NOMO-1 treated with DMSO at 0.1 percent for 48 hours (cell line): Measurements from ENCODE around the gene ITGA11.

Experiments used
- DNase-seq: peaks from one replicate; lab custom pipeline; 2025; ENCODE audit not compliant: unreplicated experiment; lab: John Stamatoyannopoulos, UW

ITGA11 gene

DNA sequence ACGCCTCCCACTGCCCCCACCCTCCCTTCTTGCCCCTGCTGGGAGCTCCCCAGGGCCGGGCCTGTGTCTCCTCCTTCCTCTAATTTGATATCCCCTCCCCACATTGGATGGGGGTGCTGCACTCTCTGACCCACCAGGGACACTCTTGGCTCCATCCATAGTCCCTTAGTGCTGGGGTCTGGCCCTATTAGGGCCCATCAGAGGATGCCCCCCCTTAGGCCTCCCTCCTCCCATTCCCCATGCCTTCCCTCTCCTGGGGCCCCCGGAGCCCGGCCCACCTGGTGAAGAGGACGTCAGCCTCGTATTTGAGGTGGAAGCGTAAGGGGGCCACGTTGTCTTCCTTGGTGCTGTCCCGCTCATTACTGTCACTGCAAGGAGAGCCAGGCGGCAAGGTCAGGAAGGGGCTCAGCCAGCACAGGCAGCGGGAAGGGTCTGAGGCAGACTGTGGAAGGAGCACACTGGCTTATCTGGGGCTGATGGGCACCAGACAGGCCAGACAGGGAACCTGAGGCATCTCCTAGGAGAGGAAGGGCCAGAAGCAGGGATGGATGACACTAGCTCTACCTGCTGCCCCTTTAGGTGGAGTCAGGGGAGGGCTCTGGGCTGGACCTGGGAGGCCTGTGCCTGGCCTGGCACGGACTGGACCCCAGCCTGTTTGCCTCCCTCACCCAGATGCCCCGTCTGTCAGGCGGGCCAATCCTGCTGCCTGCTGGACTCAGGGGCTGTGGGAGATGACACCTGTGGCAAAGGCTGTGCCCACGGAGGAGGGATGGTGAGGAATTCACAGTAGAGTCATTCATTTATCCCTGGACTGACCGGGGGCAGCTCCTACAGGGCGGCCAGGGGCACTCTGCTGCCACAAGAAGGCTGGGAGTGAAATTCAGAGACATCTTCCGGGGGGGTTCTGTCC, 118.2 kb downstream of the ITGA11 start:
- no peak for DNase-seq

DNA sequence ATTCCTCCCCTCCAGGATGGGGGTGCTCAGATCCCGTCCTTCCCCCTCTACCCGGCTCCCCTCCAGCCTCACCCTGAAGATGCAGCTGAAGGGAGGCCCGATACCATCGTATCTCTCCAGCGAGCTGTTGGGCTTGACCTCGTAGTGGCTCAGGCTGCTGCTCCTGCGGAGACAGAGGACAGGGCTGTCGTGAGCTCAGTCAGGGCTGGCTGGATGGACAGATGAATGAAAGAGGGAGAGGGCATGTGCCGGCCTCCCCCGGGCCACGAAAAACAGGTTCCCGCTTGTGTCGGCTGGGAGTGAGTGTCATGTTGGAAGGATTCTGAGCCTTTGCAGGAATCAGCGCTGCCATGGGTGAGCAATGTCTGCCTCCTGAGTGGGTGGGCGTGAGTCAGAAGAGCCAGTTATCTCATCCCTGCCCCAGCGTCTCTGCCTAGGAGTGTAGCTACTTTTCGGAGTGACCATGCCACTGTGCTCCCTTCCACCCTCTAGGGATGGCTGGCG, 119.2 kb downstream of the ITGA11 start:
- no peak for DNase-seq

DNA sequence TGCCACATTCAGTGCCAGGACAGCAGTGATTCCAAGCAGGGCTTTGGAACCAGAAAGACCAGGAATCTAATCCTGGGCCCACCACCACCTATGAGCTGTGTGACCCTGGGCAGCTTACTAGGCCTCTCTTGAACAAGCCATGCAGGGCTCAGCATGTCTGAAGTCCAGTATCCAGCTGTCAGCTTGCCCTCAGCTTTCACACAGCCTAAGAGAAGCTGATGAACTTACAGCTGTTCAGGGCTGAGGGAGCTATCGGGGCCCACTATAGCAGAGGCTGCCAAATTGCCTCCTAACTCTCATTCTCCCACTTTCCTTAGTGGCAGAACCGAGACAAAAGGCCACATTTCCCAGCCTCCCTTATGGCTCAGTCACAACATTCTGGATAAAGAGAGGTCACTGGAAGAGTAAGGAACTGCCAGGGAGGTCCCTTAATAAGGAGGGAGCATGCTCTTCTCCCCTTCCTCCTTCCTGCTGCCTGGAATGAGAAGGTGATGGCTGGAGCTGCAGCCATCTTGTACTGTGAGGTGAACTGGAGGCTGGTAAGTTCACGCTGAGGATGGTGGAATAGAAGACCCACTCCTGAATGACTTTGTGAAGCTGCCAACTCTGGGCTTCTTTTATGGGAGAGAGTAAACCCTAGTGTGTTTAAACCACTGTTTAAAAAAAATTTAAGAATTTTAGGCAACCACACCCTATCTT, 120.0 kb downstream of the ITGA11 start:
- no peak for DNase-seq

DNA sequence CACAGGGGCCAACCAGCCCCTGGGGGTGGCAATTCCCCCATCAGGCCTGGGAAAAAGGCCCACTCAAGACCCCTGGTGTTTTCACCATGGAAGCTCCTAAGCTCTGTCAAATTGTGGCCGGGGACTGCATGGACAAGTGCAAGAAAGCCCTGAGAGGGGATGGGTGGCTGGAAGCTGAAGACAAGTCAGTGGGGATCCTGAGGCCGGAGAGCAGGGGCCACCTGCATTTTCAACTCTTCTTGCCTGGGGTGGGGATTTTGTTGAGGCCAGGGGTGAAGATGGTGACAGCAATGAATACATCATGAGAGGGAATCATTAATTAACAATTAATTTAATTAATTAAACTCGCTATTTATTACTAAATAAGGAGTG, 120.5 kb downstream of the ITGA11 start:
- no peak for DNase-seq

DNA sequence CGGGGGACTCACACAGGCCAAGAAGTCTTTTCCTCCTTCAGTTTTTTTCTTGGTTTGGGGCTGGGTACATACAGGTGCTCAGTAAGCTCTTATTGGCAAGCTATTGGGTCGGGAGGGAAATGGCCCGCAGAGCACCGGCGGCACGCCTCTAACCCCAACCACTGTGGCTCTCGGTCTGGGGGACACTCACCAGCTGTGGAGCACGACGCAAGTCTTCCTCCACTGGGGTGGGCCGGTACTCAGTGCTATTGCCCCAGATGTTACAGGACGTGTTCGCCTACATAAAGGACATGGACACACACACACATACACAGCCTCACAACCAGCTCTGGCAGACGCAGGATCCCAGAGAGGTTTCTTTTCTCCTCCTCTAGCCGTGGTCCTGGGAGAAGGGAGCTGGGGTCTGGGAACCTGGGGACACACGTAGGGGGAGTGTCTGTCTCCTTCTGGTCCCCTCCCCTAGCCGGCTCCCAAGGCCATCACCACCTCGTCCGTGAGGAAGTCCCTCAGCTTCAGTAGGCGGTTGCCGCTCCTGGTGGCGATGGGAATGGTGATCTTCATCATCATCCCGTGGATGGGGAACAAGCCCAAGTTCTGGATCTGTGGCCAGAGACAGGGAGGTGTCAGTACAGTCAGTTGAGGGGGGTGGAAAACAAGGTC, 121.0 kb downstream of the ITGA11 start:
- DNase-seq = no peak

DNA sequence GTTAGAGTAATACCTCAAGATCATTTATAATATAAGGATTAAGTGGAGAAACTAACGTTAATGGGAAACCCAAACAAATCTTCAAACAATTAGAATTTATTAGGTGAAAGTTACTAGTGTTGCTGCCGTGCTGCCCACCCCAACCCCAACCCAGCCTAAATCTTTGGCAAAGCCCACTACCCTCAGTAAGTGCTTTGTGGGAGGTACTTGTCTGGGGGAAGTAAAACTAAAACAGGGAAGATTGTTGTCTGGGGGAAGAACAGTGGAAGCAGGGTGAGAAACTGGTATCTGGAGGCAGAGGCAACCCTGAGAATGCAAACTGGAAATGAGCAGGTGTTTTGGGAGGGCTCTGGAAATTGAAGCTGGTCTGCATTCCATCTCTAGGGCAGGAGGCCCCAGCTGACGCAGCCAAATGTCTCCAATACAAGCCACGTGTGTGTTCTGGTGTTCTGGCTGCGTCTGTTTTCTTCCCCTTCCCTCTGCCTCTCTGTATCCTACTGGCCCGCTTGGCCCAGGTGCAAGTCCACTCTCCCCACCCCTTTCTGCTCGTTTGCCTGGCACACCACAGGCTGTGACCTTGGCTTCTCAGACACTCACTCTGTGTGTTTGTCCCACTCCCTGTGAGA, 121.7 kb downstream of the ITGA11 start:
- no peak for DNase-seq

DNA sequence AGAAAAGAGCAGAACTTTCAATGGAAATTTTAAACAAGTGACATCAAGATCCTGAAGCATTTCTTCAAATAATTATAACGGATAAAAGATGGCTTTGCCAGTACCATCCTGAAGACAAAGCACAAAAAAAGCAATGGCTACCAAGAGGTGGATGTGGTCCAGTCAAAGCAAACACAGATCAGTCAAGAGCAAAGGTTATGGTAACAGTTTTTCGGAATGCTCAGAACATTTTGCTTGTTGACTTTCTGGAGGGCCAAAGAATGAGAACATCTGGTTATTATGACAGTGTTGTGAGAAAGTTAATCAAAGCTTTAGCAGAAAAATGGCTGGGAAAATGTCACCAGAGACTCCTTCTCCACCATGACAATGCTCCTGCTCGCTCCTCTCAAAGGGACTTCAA, 122.9 kb downstream of the ITGA11 start:
- no peak for DNase-seq

DNA sequence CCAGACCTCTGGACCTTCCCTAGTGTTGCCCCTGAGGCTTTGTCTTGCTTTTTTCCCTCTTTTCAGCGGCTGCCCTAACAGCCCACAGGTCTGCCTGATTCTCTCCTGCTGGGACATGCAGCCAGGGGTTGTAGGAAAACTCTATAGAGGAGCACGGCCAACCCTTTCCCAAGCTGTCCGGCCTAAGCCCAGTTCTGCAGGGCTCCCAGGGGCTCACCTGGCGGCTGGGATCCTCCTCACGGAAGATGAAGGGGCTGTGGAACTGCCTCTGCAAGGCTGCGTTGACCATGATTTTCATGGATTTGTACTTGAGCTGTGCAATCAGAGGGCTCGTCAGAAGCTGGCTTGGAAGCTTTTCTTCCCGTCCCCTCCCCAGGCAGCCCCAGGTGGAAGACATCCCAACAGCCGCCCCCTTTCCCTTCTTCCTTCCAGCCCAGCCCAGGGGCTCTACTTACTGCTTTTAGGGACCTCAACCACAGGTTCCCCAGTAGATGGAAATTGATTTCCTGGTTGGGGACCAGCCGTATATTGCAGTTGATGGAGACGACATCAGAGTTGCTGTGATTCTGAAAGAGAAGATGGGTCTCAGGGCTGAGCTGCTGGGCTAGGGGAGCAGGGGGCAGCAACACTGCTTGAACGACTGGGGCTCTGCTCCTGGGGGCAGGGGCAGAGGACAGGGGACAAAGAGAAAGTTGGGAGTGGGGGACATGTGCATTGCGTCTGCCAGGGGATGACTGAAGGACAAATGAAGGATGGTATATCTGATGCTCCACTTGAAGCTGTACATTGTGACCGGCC, 124.6 kb downstream of the ITGA11 start:
- no peak for DNase-seq

DNA sequence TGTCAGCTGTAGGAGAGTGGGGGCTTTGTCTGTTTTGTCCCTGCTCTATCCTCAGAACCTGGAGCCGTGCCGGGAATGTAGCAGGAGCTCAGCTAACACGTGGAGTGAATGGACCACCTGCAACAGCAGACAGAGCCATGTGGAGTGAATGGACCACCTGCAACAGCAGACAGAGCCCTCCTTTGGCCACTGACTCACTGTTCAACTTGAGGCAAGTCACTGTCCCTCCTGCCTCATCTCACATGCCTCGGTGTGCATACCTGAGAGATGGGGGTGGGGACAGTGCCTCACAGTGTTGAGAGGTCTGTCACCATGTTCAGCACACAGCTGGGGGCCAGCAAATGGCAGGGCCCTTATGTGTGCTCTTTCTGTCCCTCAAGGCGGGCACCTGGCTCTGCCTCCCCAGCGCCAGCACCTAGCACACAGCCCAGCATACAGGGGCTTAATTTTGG, 126.5 kb downstream of the ITGA11 start:
- no peak for DNase-seq

DNA sequence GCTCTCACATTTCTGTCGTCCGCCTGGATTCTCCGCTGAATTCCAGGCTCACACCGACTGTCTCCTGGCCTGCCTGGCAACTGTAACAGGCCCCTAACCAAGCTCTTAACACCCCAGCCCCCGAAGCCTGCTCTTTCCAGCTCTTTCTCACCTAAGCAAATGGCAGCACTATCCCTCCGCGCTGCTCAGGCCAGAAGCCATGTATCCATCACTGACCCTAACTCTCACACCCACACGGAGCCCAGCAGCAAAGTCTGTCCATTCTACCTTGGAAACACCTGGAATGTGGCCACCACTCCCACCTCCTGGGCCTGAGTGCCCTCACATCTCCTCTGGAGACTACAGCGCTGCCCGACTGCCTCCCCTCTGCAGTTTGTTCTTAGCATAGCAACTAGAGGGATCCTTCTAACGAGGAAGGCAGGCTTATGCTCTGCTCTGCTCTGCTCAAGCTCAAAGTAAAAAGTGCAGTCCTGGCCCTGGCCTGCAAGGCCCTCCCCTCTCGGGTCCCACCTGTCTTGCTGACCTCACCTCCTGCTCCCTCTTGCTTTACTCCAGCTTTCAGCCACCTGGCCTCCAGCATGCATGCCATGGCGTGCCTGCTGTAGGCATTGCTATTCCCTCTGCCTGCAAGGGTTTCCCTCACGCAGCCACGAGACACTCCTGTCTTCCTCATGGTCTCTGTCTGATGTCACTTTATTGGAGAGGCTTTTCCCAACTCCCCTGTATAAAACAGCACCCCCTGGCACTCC, 127.2 kb downstream of the ITGA11 start:
- DNase-seq = no peak

DNA sequence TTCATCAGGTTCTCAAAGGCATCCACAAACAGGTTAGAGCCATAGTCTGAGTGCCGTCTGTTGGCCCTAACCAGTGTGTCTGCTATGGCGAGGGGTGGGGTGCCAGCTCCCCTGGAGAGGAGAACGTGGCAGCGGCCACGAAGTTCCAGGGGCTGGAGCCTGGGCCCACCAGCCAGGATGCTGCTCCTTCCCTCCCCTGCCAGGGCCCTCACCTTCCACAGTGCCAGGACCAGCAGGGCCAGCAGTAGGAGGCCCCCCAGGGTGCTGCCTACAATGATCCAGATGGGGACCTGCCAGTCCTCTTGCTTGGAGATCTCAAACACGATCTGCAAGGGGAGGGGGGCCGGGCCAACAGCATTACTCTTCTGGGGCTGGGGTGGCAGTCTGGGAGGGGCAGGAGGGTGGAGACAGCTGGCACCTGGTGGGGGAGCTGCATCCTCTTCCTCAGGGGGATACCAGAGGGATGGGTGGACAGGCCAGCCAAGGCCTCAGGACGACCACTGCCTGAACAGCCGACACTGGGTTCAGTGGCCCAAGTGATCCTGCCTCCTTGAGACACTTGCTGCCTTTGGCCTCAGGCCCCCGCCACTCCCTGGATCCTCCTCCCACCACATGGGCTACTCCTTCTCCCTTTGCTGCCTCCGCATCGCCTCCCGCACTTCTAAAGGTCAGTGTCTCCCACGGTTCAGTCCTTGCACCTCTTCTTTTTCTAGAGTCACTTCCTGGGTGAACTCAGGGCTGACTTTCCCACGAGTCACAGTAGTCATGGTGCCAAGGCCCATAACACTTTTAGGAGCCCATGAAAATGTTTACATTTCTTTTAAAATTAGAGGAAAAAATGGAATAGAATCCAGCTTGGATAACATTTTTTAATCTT, 128.2 kb downstream of the ITGA11 start:
- DNase-seq = no peak

DNA sequence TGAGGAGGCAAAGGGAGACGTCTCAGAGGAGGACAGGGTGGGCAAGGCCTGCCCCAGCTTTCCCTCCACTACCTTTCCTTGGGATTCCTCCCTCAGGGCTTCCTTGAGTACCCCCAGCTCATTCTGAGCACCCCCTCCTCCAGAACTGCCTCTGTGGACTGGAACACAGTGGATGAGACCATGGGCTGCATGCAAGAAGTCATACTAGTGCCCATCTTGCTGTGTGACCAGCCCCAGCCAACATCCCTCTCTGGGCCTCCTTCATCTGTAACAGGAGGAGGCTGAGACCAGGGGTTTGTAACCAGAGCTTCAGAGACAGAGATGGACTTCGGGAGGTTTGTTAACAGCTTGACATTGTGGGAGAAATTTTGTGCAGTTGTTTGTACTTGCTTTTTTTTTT, 128.8 kb downstream of the ITGA11 start:
- no peak for DNase-seq

DNA sequence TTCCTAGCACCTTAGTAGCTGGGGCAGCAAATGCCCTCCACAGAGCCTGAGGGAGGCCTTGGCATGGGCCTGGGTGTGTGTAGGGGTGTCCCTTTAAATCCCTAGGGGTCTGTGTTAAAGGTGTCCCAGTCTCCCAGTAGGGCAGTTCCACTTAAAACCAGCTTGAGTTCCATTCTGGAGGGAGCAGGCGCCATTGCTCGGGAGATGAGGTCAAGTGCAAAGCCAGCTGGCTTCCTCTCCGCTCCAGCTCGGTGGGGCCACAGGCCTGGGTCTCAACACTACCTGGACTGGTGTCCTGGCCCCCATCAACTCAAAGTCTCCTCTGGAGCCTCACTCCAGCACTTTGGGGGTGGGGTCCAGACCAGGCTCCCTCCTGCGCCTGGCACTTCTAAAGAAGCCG, 129.2 kb downstream of the ITGA11 start:
- DNase-seq = no peak

DNA sequence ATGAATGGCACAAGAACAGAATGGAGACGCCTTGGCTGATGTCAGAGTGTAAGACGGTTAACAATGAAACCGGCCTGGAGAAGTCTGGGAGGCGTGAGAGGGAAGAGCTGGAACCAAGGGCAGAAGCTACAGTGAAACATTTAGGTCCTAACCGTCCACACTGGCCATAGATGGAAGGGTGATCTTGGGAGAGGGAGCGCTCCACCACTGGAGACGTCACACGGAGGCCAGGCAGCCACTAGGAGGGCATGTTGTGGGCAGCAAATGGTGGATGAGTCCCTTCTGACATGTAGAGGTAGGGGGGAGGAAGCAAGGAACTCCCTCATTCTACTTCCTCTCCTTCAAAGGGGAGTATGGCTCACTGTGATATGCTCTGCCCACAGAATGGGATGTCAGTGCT, 130.7 kb downstream of the ITGA11 start:
- no peak for DNase-seq

DNA sequence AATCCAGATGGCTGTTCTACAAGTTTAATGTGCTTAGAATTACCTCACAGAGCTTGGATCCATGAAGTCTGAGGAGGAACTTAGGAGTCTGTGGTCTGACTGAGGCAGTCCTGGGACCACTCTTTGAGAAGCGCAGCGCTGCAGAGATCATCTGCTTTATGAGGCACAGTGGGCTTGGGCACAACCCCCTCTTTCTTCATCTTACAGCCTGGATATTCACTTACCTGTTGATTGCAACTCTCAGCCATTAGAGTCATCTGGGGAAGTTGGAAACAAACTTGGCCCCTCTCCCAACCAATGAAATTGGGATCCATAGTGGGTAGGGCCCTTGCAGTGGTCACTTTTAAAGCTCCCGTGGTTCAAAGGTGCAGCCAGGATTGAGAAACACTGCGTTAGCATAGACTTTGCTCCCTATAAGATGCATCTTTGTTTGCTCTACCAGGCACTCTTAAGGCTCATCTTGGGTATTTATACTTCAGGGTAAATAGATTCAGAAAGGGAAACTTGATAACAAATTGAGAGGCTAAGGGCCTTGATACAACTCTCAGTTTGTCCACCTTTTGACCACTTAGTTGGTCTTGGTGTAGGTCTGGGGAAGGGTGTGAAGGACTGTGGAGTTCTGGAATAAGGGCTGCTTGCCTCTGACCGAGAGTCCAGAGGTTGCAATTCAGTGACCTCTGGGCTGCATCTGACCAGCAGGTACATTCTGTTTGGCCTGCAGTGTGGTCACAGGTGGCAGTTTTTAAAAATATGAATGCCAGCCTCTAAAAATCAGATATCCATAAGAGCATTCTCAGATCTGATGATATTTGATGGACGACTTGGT, 131.6 kb downstream of the ITGA11 start:
- no peak for DNase-seq

DNA sequence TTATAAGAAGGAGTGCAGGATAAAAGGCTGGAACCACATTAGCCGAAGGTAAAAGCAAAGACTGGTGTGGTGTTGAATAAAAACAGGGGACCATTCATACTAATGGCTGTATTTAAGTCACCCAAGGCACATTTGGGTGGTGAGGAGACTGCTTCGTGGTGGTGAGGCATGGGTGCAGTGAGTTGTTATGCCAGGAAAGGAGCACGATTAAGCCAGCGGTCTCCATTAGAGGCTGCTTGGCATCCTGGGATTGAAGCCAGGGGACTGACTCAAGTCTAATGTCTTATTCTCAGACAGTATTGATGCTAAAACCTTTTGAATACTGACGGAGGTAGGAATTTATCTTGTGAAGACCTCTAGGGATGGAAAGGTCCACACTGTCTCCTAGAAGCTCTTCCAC, 132.5 kb downstream of the ITGA11 start:
- no peak for DNase-seq

DNA sequence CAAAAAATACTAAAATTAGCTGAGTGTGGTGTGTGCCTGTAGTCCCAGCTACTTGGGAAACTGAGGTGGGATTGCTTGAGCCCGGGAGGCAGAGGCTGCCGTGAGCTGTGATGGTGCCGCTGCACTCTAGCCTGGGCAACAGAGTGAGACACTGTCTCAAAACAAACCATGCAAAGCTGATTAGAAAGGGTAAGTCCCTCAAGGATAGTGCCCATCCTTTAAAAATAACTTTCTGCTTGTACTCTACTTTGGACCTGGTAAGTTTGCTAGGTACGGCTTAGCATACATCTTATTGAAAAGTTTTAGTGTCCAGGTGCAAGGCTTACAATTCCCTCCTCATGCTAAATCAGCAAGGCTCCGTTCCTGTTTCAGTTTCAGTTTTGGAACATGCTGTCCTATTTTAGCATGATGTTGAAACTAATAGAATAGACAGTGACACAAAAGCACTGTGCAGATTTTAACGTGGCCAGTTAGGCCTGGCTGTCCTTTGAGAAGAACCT, 133.0 kb downstream of the ITGA11 start:
- peak; percentile 79 for DNase-seq

DNA sequence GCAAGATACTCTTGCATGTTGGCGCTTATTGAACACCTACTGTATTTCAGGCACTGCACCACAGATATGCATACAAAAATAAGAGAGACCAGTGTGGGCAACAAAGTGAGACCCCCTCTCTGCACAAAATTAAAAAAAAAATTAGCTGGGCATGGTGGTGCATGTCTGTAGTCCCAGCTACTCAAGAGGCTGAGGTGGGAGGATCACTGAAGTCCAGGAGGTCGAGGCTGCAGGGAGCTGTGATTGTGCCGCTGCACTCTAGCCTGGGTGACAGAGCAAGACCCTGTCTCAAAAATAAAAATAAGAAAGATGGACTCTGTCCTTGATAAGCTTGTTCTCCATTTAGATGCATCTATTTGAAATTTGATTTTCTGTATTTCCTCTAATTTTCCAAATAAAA, 133.6 kb downstream of the ITGA11 start:
- no peak for DNase-seq
